Kidney glomerular epithelial cell (primary cell): Measurements from ENCODE around the gene ARID1B.
"Not testable (repeated sequence)": the region's sequence is repeated elsewhere in the genome, so short reads cannot be mapped to it uniquely, and the experiment has no call there.

ENCODE experiments used
- DNase-seq: peaks from one replicate; lab custom pipeline; 2025; lab: John Stamatoyannopoulos, UW

Gene ARID1B

GRCh38 chr6:156940221-156940620, 163.0 kb downstream of the ARID1B start:
- no peak for DNase-seq

DNA sequence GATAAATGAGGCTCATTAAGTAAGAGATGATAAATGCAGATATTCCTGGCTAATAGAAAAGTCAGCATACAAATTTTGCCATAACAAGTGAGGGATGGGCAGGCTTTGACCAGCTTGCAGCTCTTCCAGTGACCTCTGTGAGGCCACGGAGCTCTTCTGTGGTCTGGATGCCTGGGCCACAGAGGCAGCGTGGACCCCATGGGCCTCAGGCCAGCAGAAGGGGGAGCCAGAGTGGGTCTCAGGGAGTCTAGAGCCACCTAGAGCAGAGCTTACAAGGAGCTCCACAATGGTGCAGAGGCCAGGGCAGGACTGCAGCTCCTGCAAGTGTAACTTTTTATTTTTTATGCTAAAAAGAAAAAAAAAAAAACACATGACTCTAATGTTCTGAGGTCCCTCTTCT, 165.1 kb downstream of the ARID1B start:
- no peak for DNase-seq

GRCh38 chr6:156943166-156943565, 166.0 kb downstream of the ARID1B start:
- DNase-seq, result no peak

DNA sequence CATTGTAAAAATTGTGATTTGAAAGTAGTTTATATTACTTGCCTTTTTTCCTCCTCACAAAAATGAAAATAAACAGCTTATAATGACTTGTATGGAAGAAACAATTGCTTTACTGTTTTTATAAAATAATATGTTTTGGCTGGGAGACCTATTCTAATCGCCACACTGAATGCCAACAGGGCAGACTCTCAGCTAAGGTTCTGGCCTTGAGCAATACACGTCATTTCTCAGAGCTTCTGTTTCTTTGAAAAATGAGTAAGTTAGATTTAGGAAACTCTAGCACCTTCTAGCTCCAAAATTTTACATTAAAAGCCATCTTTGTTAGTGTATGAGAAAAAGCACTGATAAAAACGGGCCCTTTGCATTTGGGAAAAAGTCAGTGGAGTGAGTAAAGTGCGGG, 166.6 kb downstream of the ARID1B start:
- DNase-seq, result no peak

DNA sequence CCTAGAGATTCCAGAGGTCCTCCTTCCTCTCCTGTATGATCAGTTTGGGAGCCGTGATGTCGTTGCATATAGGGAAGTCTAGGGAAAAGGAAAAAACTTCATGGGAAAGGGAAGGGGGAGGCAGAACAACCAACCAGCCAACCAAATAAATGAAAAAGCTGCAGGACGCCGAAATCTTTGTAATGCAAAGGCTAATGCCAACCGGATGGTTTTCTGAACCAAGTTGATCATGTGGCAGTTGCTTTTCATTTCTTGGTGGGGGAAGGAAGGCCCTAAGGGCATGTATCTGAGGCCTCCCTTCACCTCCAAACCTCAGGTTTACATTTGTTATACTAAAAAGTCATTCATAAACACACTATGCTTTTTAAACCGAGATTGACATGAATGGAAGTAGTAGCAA, 167.2 kb downstream of the ARID1B start:
- DNase-seq, result no peak

GRCh38 chr6:156945789-156946172, 168.6 kb downstream of the ARID1B start:
- not testable (repeated sequence) for DNase-seq

GRCh38 chr6:156946370-156946936, 169.3 kb downstream of the ARID1B start:
- DNase-seq, result no peak

- DNase-seq, result no peak
Measured at GRCh38 chr6:156948277-156948676, 171.1 kb downstream of the ARID1B start.

DNA sequence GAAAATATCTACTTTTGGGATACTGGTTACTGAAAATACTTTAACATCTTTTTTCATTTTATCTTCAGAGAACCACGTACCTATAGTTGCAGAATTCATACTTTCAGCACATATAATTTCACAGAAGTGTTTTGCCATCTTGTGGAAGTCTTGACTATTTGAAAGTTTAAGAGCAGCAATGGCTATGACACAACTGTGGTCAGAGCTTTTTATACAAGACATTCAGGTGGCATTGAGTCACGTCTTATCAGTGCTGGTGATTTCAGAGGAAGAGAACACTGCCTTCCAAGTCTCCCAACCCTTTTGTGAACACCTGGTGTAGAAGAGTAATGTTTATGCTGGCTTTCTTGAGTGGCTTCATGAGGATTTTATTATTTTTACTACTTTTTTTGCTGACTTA, 171.6 kb downstream of the ARID1B start:
- peak; percentile 49 for DNase-seq

DNA sequence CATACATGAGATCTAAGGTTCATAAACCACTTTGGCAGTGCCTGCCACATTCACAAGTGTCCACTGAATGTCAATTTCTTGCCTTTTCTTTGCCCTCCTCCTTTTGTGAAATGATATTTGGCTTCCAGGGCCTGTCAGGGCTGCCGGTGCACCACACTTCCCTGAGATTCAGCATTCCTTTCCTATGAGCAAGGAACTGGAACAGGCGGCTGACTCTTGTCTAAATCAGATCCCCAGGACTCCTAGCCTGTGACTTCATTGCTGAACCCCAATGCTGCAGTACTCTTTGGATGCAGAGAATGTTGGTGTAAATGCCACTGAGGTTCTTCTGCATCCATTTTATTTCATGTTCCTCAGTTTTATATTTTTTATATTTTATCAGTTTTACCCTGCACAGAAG, 172.2 kb downstream of the ARID1B start:
- DNase-seq, result peak; percentile 57

- DNase-seq, result no peak
Measured at GRCh38 chr6:156950084-156950483, 172.9 kb downstream of the ARID1B start.

DNA sequence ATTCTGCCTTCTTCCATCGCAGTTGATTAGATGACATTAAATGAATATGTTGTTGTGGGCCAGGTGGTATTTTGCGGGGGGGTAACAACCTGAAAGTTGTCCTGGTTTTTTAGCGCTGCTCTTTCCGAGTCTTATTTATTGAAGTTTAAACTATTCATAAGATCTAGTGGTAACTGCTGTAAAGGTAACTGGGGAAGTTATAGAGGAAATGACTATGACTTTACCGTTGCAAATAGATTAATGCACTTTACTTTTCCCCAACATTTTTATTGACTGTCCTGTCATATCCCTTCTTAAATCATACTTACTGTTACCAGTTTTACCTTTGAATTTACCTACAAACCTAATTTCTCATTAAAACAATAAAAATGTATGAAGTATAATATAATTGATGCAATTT, 173.4 kb downstream of the ARID1B start:
- no peak for DNase-seq

- no peak for DNase-seq
Measured at GRCh38 chr6:156952401-156952800, 175.2 kb downstream of the ARID1B start.

- DNase-seq, result no peak
Measured at GRCh38 chr6:156953127-156953478, 175.9 kb downstream of the ARID1B start.

GRCh38 chr6:156953479-156954146, 176.4 kb downstream of the ARID1B start:
- peak; percentile 99 for DNase-seq

DNA sequence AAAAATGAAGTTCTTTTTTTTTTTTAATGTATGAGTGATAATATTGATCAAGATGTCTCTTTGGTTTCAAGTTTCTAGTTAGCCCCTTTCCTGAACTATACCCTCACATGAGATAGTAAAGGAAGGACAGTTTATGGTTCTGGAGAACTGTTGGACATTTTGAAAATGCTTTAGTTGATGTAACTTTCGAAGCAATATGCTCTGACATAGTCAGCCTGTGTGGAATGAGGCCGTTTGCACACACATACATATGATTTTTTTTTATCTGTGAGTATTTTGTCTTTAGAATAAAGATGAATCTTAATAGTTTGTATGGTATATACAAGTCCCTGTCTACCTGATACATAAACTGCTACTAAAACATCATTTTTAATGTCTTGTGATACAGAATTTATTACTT, 177.0 kb downstream of the ARID1B start:
- no peak for DNase-seq

DNA sequence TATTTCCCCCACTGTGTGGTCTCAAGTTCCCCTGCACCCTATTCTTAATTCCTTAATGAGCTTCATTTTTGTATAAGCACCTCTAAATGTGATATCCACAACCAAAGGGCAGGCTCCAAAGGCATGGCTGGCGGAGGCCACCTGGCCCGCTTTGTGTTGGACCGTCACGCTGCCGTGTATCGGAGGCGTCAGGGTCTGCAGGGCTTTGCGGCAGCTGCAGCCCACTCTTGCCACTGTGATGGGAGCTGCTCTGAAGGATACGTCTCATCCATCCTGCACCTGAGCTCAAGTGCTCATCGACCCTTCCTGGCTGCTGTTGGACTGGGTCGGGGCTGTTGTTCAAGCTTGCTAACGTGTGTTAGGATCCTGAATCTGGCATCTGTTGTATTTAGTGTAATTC, 177.6 kb downstream of the ARID1B start:
- DNase-seq, result no peak

DNA sequence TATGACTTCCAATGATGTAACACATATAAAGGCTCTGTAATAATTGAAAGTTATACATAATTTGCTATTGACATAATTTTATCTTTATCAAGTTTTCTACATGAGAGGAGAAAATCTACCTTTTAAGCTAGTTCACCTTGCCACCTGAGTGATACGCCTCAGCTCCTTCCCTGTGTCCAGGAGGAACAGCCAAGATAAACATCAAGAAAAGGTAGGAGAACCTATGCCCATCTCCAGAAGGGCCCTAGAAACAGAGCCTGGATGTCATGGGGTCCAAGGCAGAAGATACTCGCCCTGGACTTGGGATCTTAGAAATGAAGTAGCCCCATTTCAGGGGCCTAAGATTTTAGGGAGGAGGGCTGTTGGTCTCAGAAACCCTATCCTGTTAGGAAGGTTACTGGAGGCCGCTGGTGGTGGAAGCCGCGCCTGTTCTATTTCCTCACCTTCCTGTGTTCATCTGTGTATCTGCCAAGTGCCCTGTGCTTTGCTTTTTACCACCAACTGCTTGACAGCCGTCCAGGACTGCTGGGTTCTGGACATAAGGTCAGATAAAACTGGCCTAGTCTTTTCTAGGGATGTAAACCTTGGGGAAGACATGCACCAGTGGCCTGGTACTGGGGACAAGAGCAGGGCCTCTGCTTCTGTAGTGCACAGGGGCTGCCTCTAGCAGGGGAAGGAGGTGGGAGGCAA, 178.5 kb downstream of the ARID1B start:
- DNase-seq, result no peak

DNA sequence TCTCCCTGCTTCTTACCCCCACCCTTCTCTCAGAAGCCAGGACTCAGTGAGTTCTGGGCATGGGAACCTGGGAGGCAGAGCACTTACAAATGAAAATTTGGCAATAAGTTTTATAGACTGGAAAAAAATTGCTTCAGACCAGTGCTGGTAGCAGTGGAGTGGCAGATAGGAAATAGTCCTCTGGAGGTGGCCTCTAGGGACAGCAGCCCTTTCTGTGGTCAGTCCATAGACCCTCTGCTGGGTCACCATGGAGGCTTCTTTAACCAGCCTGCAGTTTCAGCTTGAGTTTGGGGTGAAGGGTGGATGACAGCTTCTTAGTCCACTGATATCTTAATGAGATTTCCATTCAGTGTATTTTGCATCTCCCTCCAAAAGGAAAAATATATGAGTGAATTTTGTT, 179.1 kb downstream of the ARID1B start:
- no peak for DNase-seq

DNA sequence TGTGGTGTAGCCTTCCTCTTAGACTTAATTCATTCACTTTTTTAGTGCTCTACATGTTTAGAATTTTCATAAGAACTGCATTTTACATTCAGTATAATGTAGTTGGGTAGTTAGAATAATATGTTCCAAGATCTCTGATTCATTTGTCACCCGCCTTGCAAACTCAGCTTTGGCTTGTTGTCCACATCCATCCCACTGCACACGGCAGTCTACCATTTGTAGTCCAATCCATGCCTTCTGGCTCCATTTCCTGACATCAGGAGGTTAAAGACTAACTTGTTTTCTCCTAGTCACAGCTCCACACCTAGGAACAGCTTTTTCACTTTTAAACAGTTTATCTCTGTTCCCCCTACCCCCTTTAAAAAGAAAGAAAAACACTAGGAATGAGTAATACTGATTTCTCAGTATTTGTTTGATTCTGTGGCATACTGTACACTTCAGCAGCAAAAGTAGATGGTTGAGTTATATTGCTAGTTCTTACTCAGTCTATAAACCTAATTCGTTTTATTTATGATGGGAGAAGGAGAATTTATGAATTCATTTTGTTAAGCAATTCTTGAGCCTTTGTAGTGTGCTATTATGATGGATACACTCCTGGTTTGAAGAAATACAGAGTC, 180.9 kb downstream of the ARID1B start:
- no peak for DNase-seq

DNA sequence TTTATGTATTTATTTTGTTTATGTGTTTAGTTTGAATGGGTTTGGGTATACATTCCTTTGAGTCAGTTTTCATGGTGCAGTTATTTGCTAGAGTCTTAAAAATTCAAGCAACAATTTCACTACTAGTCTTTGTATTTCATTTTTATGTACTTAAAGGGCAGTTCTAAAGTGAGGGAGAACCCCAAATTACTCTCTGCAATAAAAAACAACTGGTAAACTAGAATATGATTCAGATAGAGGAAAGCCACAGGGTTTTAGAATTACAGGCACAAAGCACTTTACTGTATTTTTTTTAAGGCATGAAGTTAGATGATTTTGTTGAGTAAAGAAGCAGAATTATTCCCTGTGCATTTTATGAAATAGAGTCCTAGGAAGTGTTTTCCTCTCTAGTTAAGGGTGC, 183.3 kb downstream of the ARID1B start:
- no peak for DNase-seq

DNA sequence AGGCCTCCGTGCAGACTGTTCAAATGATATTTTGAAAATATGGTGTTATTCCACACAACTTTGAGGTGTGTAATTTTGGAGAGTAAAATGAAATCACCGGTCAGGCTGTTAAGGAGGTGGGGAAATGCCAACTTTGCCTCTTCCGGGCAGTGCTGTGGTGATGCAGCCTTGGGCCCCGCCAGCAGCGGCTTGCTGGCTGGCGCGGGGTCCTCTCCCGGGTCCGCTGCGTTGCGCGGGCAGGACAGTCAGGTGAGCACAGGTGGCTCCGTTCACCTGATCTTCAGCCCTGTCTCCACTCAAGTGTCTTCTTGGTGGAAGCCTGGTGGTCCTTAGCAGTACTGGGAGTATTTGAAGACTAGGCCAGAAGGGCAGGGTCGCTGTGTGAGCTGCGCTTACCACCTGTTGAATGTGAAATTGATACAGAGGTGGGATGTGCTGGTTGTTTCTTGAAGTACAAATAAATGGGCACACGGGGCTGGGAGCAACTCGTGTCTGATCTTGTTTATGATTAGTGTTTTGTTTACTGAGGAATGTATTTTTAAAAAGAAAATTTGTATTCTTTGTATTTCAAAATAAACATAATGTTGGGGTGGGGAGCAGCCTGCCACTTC, 184.2 kb downstream of the ARID1B start:
- no peak for DNase-seq
